Endothelial cell of umbilical vein (primary cell): ENCODE results near the gene ZNF398. TPM values are rescaled to one million over a fixed set of nuclear protein-coding genes. Genes with fewer than 3 reads are reported as not detected.

Experiments used
- BruUV-seq: library from RNA; stranded (reverse); fragments of 400-500 nt; replicated peaks from 2 replicates; lab custom pipeline; 2021; lab: Mats Ljungman, UMichigan
- CTCF ChIA-PET: fragments of 300-600, 350-600 bp; sonication (Branson Sonifier 250); formaldehyde crosslinking; loops from one replicate; lab custom pipeline; 2021; ENCODE audit warnings: antibody characterized with exemption, inconsistent platforms; lab: Charles Lee
- POLR2A ChIA-PET: fragments of 300-600, 350-600 bp; sonication (Branson Sonifier 250); formaldehyde crosslinking; loops from one replicate; lab custom pipeline; 2021; ENCODE audit warnings: antibody characterized with exemption, inconsistent platforms; lab: Charles Lee
- DNase-seq: peaks from one replicate; pipeline ENCODE4 v3.0.0-alpha.2; 2011; ENCODE audit warnings: low read depth, low spot score
- FAIRE-seq: peaks from 2 replicates; lab custom pipeline; 2011; peaks lifted over from hg19 to GRCh38; lab: Jason Lieb, UNC
- H2AFZ ChIP-seq: 2 replicates; pipeline ENCODE4 v1.6.0; 2012; ENCODE audit warnings: low read depth, low read length, control low read depth, inconsistent platforms
- H3K27ac ChIP-seq: 2 replicates; pipeline ENCODE4 v1.5.1; 2011; ENCODE audit warnings: low read depth, mild to moderate bottlenecking, control low read depth, low read length, moderate library complexity; ENCODE audit not compliant: insufficient read depth
- H3K27me3 ChIP-seq, 2 experiments: 2 replicates each; pipeline versions ENCODE4 v1.6.0 to v1.6.1; 2011; ENCODE audit warnings: low read length in 2 of 2, mixed read lengths in 1 of 2; ENCODE audit not compliant: control insufficient read depth in 2 of 2, insufficient read depth in 2 of 2
- H3K36me3 ChIP-seq, 2 experiments: 2 replicates in 1 of 2; 3 replicates in 1 of 2; pipeline ENCODE4 v1.5.1; 2011; ENCODE audit warnings: low read length in 2 of 2, mild to moderate bottlenecking in 1 of 2, moderate library complexity in 1 of 2; ENCODE audit not compliant: control insufficient read depth in 2 of 2, insufficient read depth in 2 of 2; ENCODE audit errors: extremely low read depth in 1 of 2
- H3K4me1 ChIP-seq: 3 replicates; pipeline ENCODE4 v1.5.1; 2011; ENCODE audit warnings: mild to moderate bottlenecking, low read length; ENCODE audit not compliant: control insufficient read depth, insufficient read depth; ENCODE audit errors: extremely low read depth
- H3K4me2 ChIP-seq: 2 replicates; pipeline ENCODE4 v1.6.1; 2011; ENCODE audit warnings: low read length, control low read depth, mixed read lengths; ENCODE audit not compliant: insufficient read depth
- H3K4me3 ChIP-seq, 3 experiments: fragments of 200-600 bp in 1 of 3; sonication (generic), shearing (Covaris generic) in 1 of 3; replicated peaks in 1 of 3; 2 replicates each; pipeline ENCODE4 v1.5.1; 2011 to 2016; ENCODE audit warnings: control low read depth in 3 of 3, low read length in 3 of 3, mild to moderate bottlenecking in 2 of 3, inconsistent platforms in 1 of 3, low read depth in 1 of 3, moderate library complexity in 1 of 3; ENCODE audit not compliant: insufficient read depth in 1 of 3
- H3K79me2 ChIP-seq: 2 replicates; pipeline ENCODE4 v1.6.0; 2012; ENCODE audit warnings: low read length, inconsistent platforms; ENCODE audit not compliant: control insufficient read depth, insufficient read depth
- H3K9ac ChIP-seq: replicated peaks from 2 replicates; pipeline ENCODE3; 2011; ENCODE audit warnings: low read length, control low read depth; ENCODE audit not compliant: insufficient read depth; ENCODE audit errors: extremely low read depth
- H3K9me1 ChIP-seq: replicated peaks from 3 replicates; pipeline ENCODE4 v1.6.0; 2011; ENCODE audit warnings: mild to moderate bottlenecking, low read length; ENCODE audit not compliant: control insufficient read depth, insufficient read depth; ENCODE audit errors: extremely low read depth
- H3K9me3 ChIP-seq: replicated peaks from 2 replicates; pipeline ENCODE4 v1.5.1; 2012; ENCODE audit warnings: low read length, inconsistent platforms; ENCODE audit not compliant: control insufficient read depth, insufficient read depth
- H4K20me1 ChIP-seq: replicated peaks from 2 replicates; pipeline ENCODE3; 2011; ENCODE audit warnings: mild to moderate bottlenecking, low read length; ENCODE audit not compliant: control insufficient read depth, insufficient read depth; ENCODE audit errors: extremely low read depth
- CTCF ChIP-seq, 2 donors: IDR thresholded peaks; 1 replicate in 1 of 2; 2 replicates in 1 of 2; pipeline ENCODE4 v1.5.1; 2011; ENCODE audit warnings: low read length in 2 of 2, mild to moderate bottlenecking in 2 of 2, moderate library complexity in 2 of 2, control low read depth in 1 of 2, inconsistent platforms in 1 of 2, low read depth in 1 of 2; ENCODE audit not compliant: insufficient read depth in 1 of 2; ENCODE audit errors: extremely low read depth in 1 of 2
- EZH2 ChIP-seq: IDR thresholded peaks from 2 replicates; pipeline ENCODE4 v1.6.1; 2012; ENCODE audit warnings: borderline replicate concordance, low read depth, mild to moderate bottlenecking, moderate library complexity, low read length, inconsistent platforms; ENCODE audit not compliant: severe bottlenecking
- FOS ChIP-seq: IDR thresholded peaks from 2 replicates; pipeline ENCODE4 v1.6.1; 2011; ENCODE audit warnings: mild to moderate bottlenecking, low read length, moderate library complexity, borderline replicate concordance; ENCODE audit not compliant: insufficient read depth
- GATA2 ChIP-seq: IDR thresholded peaks from 2 replicates; pipeline ENCODE4 v1.7.0; 2011; ENCODE audit warnings: low read depth, mild to moderate bottlenecking, moderate library complexity, mixed read lengths, low read length; ENCODE audit not compliant: insufficient read length, insufficient read depth
- JUN ChIP-seq: IDR thresholded peaks from 2 replicates; pipeline ENCODE4 v1.6.1; 2011; ENCODE audit warnings: borderline replicate concordance, low read depth; ENCODE audit not compliant: insufficient read length, insufficient read depth
- MAX ChIP-seq: IDR thresholded peaks from 2 replicates; pipeline ENCODE4 v1.6.1; 2011; ENCODE audit not compliant: insufficient read depth, insufficient read length
- MYC ChIP-seq: IDR thresholded peaks from one replicate; pipeline ENCODE4 v1.6.1; 2011; ENCODE audit warnings: mild to moderate bottlenecking, low read depth, low read length
- POLR2A ChIP-seq: IDR thresholded peaks from 2 replicates; pipeline ENCODE4 v1.6.1; 2012; ENCODE audit warnings: low read depth, mild to moderate bottlenecking, control low read depth, low read length
- POLR2AphosphoS5 ChIP-seq: IDR thresholded peaks from 2 replicates; pipeline ENCODE4 v1.6.1; 2012; ENCODE audit warnings: low read depth, mild to moderate bottlenecking, control low read depth, low read length, moderate library complexity; ENCODE audit not compliant: insufficient read depth
- dilution Hi-C: fragments of 300-500 bp; cut with MboI; formaldehyde crosslinking; loops from one replicate; pipeline ENCODE4 v1.15.0; 2019; ENCODE audit warnings: low sequenced_read_pairs; ENCODE audit not compliant: extremely low pct_ligation_motif_present
- intact Hi-C: fragments of 100-400 bp; cut with micrococcal nuclease; formaldehyde crosslinking; loops from one replicate; pipeline ENCODE4 v1.10.0; 2022
- polyA plus RNA-seq, 4 experiments: library from polyadenylated mRNA; depleted of rRNA in 3 of 4; stranded (reverse) in 3 of 4; unstranded in 1 of 4; fragments of >200 nt; gene quantifications; 2 replicates each; pipeline versions ENCODE4 v1.2.1 to v1.2.3, GENCODE V29; 2011 to 2012; ENCODE audit warnings: missing spikeins in 1 of 4
- total RNA-seq: library from RNA; stranded (reverse); gene quantifications from 2 replicates; pipeline ENCODE4 v1.2.3, GENCODE V29; 2021

ZNF398 gene
- total and polyA plus RNA-seq, 2 donors (not counting 3 experiments of a cell fraction or from before 2014, with no cell fraction given), result 7.5 to 10.6 TPM

- no peaks in the 10 kb centered on the region for H3K9me3 ChIP-seq
- peaks cover 3% of the 10 kb centered on the region for H3K4me1 ChIP-seq
- no peak overlapping the region for H2AFZ ChIP-seq
- H3K36me3 ChIP-seq, result peaks cover 24 to 49% of the 10 kb centered on the region in 2 experiments
- H3K27me3 ChIP-seq, result no peaks in the 10 kb centered on the region
- H3K4me3 ChIP-seq, result no peak overlapping the region
- ChIA-PET POLR2A (no interaction called here), CTCF (interaction anchor here (1.4 kb wide), 1 partner anchor 19 kb away, joined by 6 read pairs; the partner anchor contains the start of gene ZNF282)
- no peaks in the 10 kb centered on the region for H3K79me2 ChIP-seq
- H3K9me1 ChIP-seq, result no peaks in the 10 kb centered on the region
- FAIRE-seq (no peak), DNase-seq (no peak)
- TF ChIP-seq CTCF (IDR thresholded peaks at IDR 0.05; ENCODE audit: extremely low read depth in 1 of 2, insufficient read depth in 1 of 2, low read depth in 1 of 2, low read length in 2 of 2), result no peak
- no peak for TF ChIP-seq JUN
- TF ChIP-seq GATA2, result no peak
- TF ChIP-seq EZH2, result no peak
- TF ChIP-seq MAX, result no peak
- TF ChIP-seq MYC, result no peak
- TF ChIP-seq FOS, result no peak
- no peak for TF ChIP-seq POLR2A
- no peak for TF ChIP-seq POLR2AphosphoS5
- BruUV-seq, result no TSS peak
- no peak overlapping the region for H3K27ac ChIP-seq
- no peak overlapping the region for H3K4me2 ChIP-seq
- intact Hi-C loops, result no loop called here
- no peaks in the 10 kb centered on the region for H4K20me1 ChIP-seq
- no peak overlapping the region for H3K9ac ChIP-seq
- dilution Hi-C loops, result no loop called here
Observed at GRCh38 chr7:149214020-149214720, 66.9 kb downstream of the ZNF398 start.
